WERI-Rb-1 (cell line): ENCODE data around the gene NF1.

ENCODE experiments used
- DNase-seq: peaks from one replicate; pipeline ENCODE4 v3.0.0-alpha.2; 2020
- H3K27ac ChIP-seq: fragments of 250-450 bp; sonication (Bioruptor Pico); 2 replicates; pipeline ENCODE4 v1.5.1; 2020; ENCODE audit warnings: mild to moderate bottlenecking, moderate library complexity
- H3K27me3 ChIP-seq: fragments of 250-450 bp; sonication (Bioruptor Pico); 2 replicates; pipeline ENCODE4 v1.5.1; 2021; ENCODE audit warnings: mild to moderate bottlenecking, low read depth, moderate library complexity; ENCODE audit not compliant: insufficient read depth, severe bottlenecking
- H3K36me3 ChIP-seq: fragments of 250-450 bp; sonication (Bioruptor Pico); 2 replicates; pipeline ENCODE4 v1.5.1; 2020; ENCODE audit warnings: mild to moderate bottlenecking, moderate library complexity
- H3K4me3 ChIP-seq: 2 replicates; pipeline ENCODE4 v1.5.1; 2011; ENCODE audit warnings: low read depth, mild to moderate bottlenecking, control low read depth, low read length
- H3K9me3 ChIP-seq: fragments of 250-450 bp; sonication (Bioruptor Pico); 2 replicates; pipeline ENCODE4 v1.5.1; 2021; ENCODE audit warnings: mild to moderate bottlenecking, moderate library complexity; ENCODE audit not compliant: severe bottlenecking
- TF ChIP-seq, protein P1 (sequence below): IDR thresholded peaks from 2 replicates; pipeline ENCODE4 v1.5.1; 2011; ENCODE audit warnings: low read depth, mild to moderate bottlenecking, control low read depth, inconsistent platforms, low read length

NF1 gene

DNA sequence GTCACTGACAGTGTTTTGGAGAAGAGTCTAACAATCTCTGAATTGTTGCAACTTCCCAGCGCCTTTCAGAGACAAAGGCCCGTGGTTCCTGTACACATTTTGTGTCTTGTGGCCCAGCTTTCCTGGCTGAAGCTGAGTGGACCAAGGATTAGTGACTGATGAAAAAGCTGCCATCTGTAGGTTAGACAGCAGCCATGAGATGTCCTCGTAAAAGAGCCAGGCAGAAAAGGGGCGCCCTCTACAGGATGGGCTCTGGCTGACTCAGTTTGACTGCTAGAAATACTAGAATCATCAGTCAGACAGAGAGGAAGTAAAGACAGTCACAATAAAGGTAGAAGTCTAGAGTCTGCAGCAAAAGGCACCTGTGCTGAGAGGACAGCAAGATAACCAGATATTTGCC is 26.5 kb upstream of the NF1 start:
- TF ChIP-seq, protein P1, sequence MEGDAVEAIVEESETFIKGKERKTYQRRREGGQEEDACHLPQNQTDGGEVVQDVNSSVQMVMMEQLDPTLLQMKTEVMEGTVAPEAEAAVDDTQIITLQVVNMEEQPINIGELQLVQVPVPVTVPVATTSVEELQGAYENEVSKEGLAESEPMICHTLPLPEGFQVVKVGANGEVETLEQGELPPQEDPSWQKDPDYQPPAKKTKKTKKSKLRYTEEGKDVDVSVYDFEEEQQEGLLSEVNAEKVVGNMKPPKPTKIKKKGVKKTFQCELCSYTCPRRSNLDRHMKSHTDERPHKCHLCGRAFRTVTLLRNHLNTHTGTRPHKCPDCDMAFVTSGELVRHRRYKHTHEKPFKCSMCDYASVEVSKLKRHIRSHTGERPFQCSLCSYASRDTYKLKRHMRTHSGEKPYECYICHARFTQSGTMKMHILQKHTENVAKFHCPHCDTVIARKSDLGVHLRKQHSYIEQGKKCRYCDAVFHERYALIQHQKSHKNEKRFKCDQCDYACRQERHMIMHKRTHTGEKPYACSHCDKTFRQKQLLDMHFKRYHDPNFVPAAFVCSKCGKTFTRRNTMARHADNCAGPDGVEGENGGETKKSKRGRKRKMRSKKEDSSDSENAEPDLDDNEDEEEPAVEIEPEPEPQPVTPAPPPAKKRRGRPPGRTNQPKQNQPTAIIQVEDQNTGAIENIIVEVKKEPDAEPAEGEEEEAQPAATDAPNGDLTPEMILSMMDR, result peak; percentile 69
- H3K9me3 ChIP-seq, result peaks cover 3% of the 10 kb centered on the region
- H3K4me3 ChIP-seq, result no peak overlapping the region
- H3K36me3 ChIP-seq, result no peaks in the 10 kb centered on the region
- H3K27me3 ChIP-seq, result no peaks in the 10 kb centered on the region
- peak; percentile 68 for DNase-seq
- no peak overlapping the region for H3K27ac ChIP-seq

DNA sequence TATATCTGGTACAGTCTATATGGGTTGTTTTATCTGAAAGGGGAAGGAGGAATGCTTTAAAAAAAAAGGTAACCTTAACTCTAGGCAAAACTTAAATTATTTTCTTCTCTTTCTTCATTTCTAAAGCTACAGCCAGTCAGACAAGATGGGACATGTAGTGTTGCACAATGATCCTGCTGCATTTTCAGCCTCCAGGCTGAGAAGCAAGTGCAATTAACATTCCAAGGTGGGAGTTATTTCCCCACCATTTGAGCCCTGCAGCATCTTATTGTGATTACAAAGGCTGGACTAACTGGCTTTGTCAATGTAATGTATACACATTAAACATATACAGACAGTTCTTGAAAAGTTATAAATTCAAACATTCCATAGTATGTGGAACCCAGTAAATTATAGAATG is 22.6 kb upstream of the NF1 start:
- H3K27ac ChIP-seq, result no peak overlapping the region
- DNase-seq, result no peak

DNA sequence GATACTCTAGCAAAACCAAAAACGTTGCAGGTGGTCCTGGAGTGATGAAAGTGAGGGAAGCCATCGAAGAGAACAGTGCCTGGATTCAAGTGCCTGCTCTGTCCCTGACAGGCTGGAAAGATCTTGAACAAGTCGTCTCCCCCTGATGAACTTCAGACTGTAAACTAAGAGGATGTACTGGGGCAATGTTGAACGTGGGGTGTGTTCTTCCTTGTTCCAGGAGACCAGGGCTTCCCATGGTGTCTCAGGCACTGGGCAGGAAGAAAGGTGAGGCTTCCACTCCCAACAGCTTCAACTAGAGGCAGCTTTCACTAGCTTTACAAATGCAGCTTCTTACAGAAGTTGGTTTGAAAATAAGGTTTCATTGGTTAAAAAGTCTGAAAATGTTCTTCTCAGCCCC is 21.4 kb upstream of the NF1 start:
- Histone ChIP-seq H3K27ac (no peak overlapping the region), H3K9me3 (no peaks in the 10 kb centered on the region), H3K4me3 (no peak overlapping the region), H3K27me3 (no peaks in the 10 kb centered on the region), H3K36me3 (no peaks in the 10 kb centered on the region)
- TF ChIP-seq, protein P1, result no peak
- DNase-seq, result no peak

More for the DNA sequence above, 22.6 kb upstream of the NF1 start:
- Histone ChIP-seq H3K4me3 (no peak overlapping the region), H3K36me3 (no peaks in the 10 kb centered on the region), H3K27me3 (no peaks in the 10 kb centered on the region), H3K9me3 (peaks cover 3% of the 10 kb centered on the region)
- TF ChIP-seq, protein P1, result no peak

DNA sequence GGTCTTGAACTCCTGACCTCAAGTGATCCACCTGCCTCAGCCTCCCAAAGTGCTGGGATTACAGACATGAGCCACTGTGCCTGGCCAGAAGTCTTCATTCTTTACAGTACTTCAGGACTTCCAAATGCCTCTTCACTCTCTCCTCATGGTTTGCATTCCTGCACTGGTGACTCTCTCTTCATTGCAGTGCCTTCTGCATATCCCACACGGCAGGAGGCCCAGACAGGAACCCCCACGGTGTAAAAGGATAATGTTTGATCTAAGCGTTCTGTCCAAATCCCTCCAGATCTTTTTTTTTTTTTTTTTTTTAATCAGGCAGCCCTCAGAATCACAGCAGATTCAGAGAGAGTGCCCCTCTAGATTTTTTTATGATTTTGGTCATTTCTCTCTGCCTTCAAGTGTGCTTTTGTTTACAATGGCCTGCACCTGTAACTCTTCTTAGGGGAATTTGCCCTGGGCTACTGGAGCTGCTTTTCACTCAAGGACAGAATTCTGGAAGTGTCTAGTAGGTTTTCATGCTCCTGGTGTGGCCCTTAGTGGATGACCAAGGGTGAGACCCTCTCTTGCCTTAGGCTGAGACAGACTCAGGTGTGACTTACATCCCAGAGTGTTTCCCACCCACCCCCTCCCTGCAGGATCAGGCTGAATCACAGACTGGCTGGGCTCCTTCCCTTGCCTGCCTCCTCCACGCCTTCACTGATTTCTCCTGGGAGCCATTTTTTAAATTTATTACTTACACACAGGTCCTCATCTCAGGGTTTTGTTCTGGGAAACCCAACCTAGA is 19.8 kb upstream of the NF1 start:
- H3K27me3 ChIP-seq, result no peaks in the 10 kb centered on the region
- H3K27ac ChIP-seq, result no peak overlapping the region
- H3K36me3 ChIP-seq, result no peaks in the 10 kb centered on the region
- no peaks in the 10 kb centered on the region for H3K9me3 ChIP-seq
- no peak for DNase-seq
- no peak overlapping the region for H3K4me3 ChIP-seq
- TF ChIP-seq, protein P1, result no peak

DNA sequence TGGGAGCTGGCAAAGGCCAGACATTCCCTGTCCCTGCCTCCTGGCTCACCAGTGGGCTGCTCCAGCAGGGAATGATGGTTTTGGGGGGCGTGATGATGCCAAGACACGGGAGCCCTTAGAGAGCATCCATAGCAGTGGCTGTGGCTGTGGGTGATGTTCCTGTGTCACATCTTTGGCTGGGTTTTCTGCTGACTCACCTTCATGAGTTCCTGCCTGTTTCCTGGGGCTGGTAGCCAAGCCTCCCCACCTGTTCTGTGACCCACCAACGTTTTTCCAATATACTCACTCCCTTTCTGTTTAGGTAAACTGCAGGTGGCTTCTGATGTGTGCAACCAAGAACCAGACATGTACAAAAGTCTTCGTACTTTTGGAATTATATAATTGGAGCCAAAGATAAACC is 16.5 kb upstream of the NF1 start:
- Histone ChIP-seq H3K9me3 (no peaks in the 10 kb centered on the region), H3K27me3 (no peaks in the 10 kb centered on the region), H3K36me3 (no peaks in the 10 kb centered on the region), H3K4me3 (no peak overlapping the region), H3K27ac (no peak overlapping the region)
- no peak for DNase-seq
- TF ChIP-seq, protein P1, result no peak

DNA sequence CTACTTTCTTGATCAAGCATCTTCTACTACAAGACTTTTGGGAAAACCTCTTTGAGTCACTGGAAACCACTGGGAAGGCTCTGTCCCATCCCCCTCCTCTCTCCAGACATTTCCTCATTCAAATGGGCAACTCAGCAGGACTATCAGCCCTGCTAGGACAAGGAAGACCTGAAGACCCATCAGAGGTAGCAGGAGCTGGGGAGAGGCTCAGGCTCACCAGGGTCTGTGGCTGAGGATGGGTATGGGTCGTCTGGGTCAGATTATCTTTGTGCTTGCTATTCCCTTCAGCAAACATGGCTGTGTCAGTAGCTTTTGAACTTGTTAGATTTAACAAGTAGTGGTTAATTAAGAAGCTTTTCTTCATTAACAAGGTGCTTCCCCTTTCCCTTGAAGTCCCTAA is 15.0 kb upstream of the NF1 start:
- no peaks in the 10 kb centered on the region for H3K27me3 ChIP-seq
- no peak overlapping the region for H3K27ac ChIP-seq
- TF ChIP-seq, protein P1, result no peak
- DNase-seq, result no peak
- no peaks in the 10 kb centered on the region for H3K36me3 ChIP-seq
- H3K9me3 ChIP-seq, result no peaks in the 10 kb centered on the region
- H3K4me3 ChIP-seq, result no peak overlapping the region
